GM12878 (cell line): ENCODE data around the gene KRT32. TPM values are rescaled to one million over a fixed set of nuclear protein-coding genes. Genes with fewer than 3 reads are reported as not detected.

Experiments
- ATAC-seq: fragments of 200-7000 bp; cut with Tn5 transposase; 3 replicates; pipeline ENCODE4 v1.9.1; 2020; ENCODE audit warnings: mild to moderate bottlenecking, moderate library complexity
- BruUV-seq: library from RNA; stranded (reverse); fragments of 400-500 nt; replicated peaks from 2 replicates; lab custom pipeline; 2021; lab: Mats Ljungman, UMichigan
- CTCF ChIA-PET: fragments of 300-600 bp; sonication (Branson Sonifier 250); formaldehyde crosslinking; extraction: SDS; loops from one replicate; lab custom pipeline; 2021; ENCODE audit warnings: inconsistent platforms; lab: Yijun Ruan, JAX
- POLR2A ChIA-PET: fragments of 350-600 bp; formaldehyde crosslinking; extraction: SDS; loops from one replicate; lab custom pipeline; 2021; ENCODE audit warnings: inconsistent platforms; lab: Charles Lee
- RAD21 ChIA-PET: fragments of 300-600 bp; sonication (Branson Sonifier 250); formaldehyde crosslinking; loops from one replicate; lab custom pipeline; 2023; ENCODE audit warnings: antibody characterized with exemption; ENCODE audit not compliant: unreplicated experiment; lab: Charles Lee
- SMC1A ChIA-PET: fragments of 300-600 bp; sonication (Branson Sonifier 250); formaldehyde crosslinking; loops from one replicate; lab custom pipeline; 2023; ENCODE audit not compliant: unreplicated experiment, uncharacterized antibody; lab: Charles Lee
- DNase-seq: peaks from one replicate; pipeline ENCODE4 v3.0.0-alpha.2; 2011; ENCODE audit warnings: low read depth, low spot score
- FAIRE-seq: peaks from 3 replicates; lab custom pipeline; 2011; peaks lifted over from hg19 to GRCh38; lab: Jason Lieb, UNC
- H2AFZ ChIP-seq: 2 replicates; pipeline ENCODE4 v1.6.0; 2011; ENCODE audit warnings: low read depth, low read length, control low read depth; ENCODE audit not compliant: control insufficient read depth
- H3K27ac ChIP-seq: 2 replicates; pipeline ENCODE4 v1.5.1; 2011; ENCODE audit warnings: control low read depth; ENCODE audit not compliant: control insufficient read depth, insufficient read depth
- H3K27me3 ChIP-seq, 2 experiments: replicated peaks in 1 of 2; 2 replicates each; pipeline versions ENCODE4 v1.6.0 to v1.6.1; 2011; ENCODE audit warnings: low read length in 1 of 2; ENCODE audit not compliant: control insufficient read depth in 2 of 2, insufficient read depth in 2 of 2
- H3K36me3 ChIP-seq, 2 experiments: 2 replicates each; pipeline ENCODE4 v1.5.1; 2011; ENCODE audit warnings: low read length in 1 of 2; ENCODE audit not compliant: control insufficient read depth in 2 of 2, insufficient read depth in 2 of 2
- H3K4me1 ChIP-seq: 2 replicates; pipeline ENCODE4 v1.6.1; 2011; ENCODE audit warnings: mild to moderate bottlenecking, low read length, moderate library complexity, mixed read lengths; ENCODE audit not compliant: control insufficient read depth, insufficient read depth
- H3K4me2 ChIP-seq: 2 replicates; pipeline ENCODE4 v1.6.0; 2011; ENCODE audit warnings: control low read depth; ENCODE audit not compliant: control insufficient read depth, insufficient read depth
- H3K4me3 ChIP-seq: fragments of 200-600 bp; sonication (generic); 2 replicates; pipeline ENCODE4 v1.5.1; 2016
- H3K79me2 ChIP-seq: 2 replicates; pipeline ENCODE4 v1.6.0; 2011; ENCODE audit warnings: low read length; ENCODE audit not compliant: control insufficient read depth, insufficient read depth
- H3K9ac ChIP-seq: 2 replicates; pipeline ENCODE4 v1.8.0; 2011; ENCODE audit warnings: low read length, control low read depth, mixed read lengths; ENCODE audit not compliant: control insufficient read depth, insufficient read depth
- H3K9me3 ChIP-seq: replicated peaks from 3 replicates; pipeline ENCODE4 v1.5.1; 2011; ENCODE audit warnings: mild to moderate bottlenecking, low read length; ENCODE audit not compliant: control insufficient read depth, insufficient read depth
- H4K20me1 ChIP-seq: 2 replicates; pipeline ENCODE4 v1.6.0; 2011; ENCODE audit not compliant: control insufficient read depth, insufficient read depth
- ATF3 ChIP-seq: IDR thresholded peaks from 2 replicates; pipeline ENCODE4 v1.6.1; 2011; ENCODE audit warnings: low read depth, mild to moderate bottlenecking, low read length, moderate library complexity, borderline replicate concordance; ENCODE audit errors: extremely low read depth
- BCL11A ChIP-seq: IDR thresholded peaks from 2 replicates; pipeline ENCODE4 v1.6.1; 2011; ENCODE audit warnings: low read depth, low read length
- BCL3 ChIP-seq: IDR thresholded peaks from 2 replicates; pipeline ENCODE4 v1.6.1; 2011; ENCODE audit warnings: borderline replicate concordance, low read depth, mild to moderate bottlenecking, moderate library complexity, low read length; ENCODE audit not compliant: insufficient read depth, poor library complexity, severe bottlenecking
- FOXK2 ChIP-seq: fragments of 450-650 bp; IDR thresholded peaks from 2 replicates; pipeline ENCODE4 v1.6.1; 2017; ENCODE audit warnings: mild to moderate bottlenecking, moderate library complexity
- MLLT1 ChIP-seq: fragments of 450-650 bp; IDR thresholded peaks from 2 replicates; pipeline ENCODE4 v1.6.1; 2016; ENCODE audit warnings: mild to moderate bottlenecking
- RBBP5 ChIP-seq: fragments of 200-600 bp; sonication (generic); conservative IDR thresholded peaks from 2 replicates; pipeline ENCODE4 v1.6.1; 2016
- STAT1 ChIP-seq: fragments of 450-650 bp; conservative IDR thresholded peaks from 2 replicates; pipeline ENCODE4 v1.6.1; 2014; ENCODE audit warnings: antibody characterized with exemption, mild to moderate bottlenecking
- USF2 ChIP-seq: IDR thresholded peaks from 2 replicates; pipeline ENCODE4 v1.6.1; 2011; ENCODE audit warnings: low read depth, low read length, improper control_type of control experiment, borderline replicate concordance
- ZNF384 ChIP-seq: IDR thresholded peaks from 2 replicates; pipeline ENCODE4 v1.6.1; 2012; ENCODE audit warnings: low read depth, mild to moderate bottlenecking, low read length, improper control_type of control experiment, borderline replicate concordance
- WGBS: methylation state at CpG from one replicate; pipeline ENCODE4 v1.1.6; 2016; ENCODE audit warnings: low lambda C conversion rate; ENCODE audit not compliant: insufficient replicate concordance, insufficient coverage; ENCODE audit errors: missing lambda C conversion rate; 5-methylcytosine and 5-hydroxymethylcytosine counted together
- in situ Hi-C: fragments of 300-500 bp; cut with MboI; formaldehyde crosslinking; loops from 9 replicates; pipeline ENCODE4 v1.14.3; 2018; ENCODE audit warnings: mixed read lengths
- intact Hi-C: fragments of 100-400 bp; cut with micrococcal nuclease; formaldehyde crosslinking; loops from one replicate; pipeline ENCODE4 v1.14.2; 2022; ENCODE audit not compliant: unreplicated experiment
- polyA plus RNA-seq, 11 experiments: library from polyadenylated mRNA; depleted of rRNA in 4 of 11; unstranded in 6 of 11; stranded (reverse) in 5 of 11; fragments of >200 nt; fragmentation: Nextera tagmentation in 4 of 11; fragmentation: Illumina TruSeq in 1 of 11; extraction: Ambion mirVana in 4 of 11; extraction: Trizol in 1 of 11; gene quantifications; 1 replicate in 1 of 11; 2 replicates in 10 of 11; pipeline versions ENCODE4 v1.2.1 to v1.2.3, GENCODE V29; 2011 to 2016; ENCODE audit warnings: inconsistent platforms in 2 of 11, missing spikeins in 2 of 11, low read depth in 1 of 11
- total RNA-seq, 4 experiments: library from RNA; depleted of rRNA in 3 of 4; stranded (reverse); fragments of >200 nt in 3 of 4; fragmentation: Illumina TruSeq in 1 of 4; extraction: Trizol in 1 of 4; gene quantifications; 2 replicates each; pipeline versions ENCODE4 v1.2.1 to v1.2.3, GENCODE V29; 2013 to 2021

The KRT32 gene
- total and polyA plus RNA-seq, 10 of the 15 experiments (the other 5 are each of a cell fraction or from before 2014, with no cell fraction given), result not detected

- in situ Hi-C loops, result no loop called here
- WGBS, result 35% methylated on average over 11 of the region's 11 CpGs
- Histone ChIP-seq H3K9ac (no peak overlapping the region), H3K27ac (no peak overlapping the region), H3K4me1 (no peaks in the 10 kb centered on the region), H3K79me2 (no peaks in the 10 kb centered on the region), H3K4me2 (no peak overlapping the region), H3K36me3 (no peaks in the 10 kb centered on the region), H3K9me3 (no peaks in the 10 kb centered on the region), H2AFZ (no peak overlapping the region), H4K20me1 (no peaks in the 10 kb centered on the region), H3K4me3 (no peak overlapping the region), H3K27me3 (no peaks in the 10 kb centered on the region; a peak in 2 of 4 replicates)
- ATAC-seq, result no peak
- CTCF ChIA-PET, result no interaction called here
- no TSS peak for BruUV-seq
- no peak for TF ChIP-seq STAT1
- no peak for TF ChIP-seq FOXK2
- no peak for TF ChIP-seq BCL11A
- no peak for TF ChIP-seq USF2
- no peak for TF ChIP-seq ATF3
- no peak for TF ChIP-seq RBBP5
- no peak for TF ChIP-seq MLLT1
- no peak for TF ChIP-seq ZNF384
- no peak for TF ChIP-seq BCL3
- FAIRE-seq, result no peak
- POLR2A ChIA-PET, result no interaction called here
- SMC1A ChIA-PET, result no interaction called here
- DNase-seq, result no peak
- intact Hi-C loops, result no loop called here
- RAD21 ChIA-PET, result no interaction called here
These were observed 3.0 kb downstream of the KRT32 start for GRCh38 chr17:41464173-41464572.
